GM12864 (cell line): ENCODE results near the gene LINC00632.

ENCODE experiments used
- DNase-seq: peaks from one replicate; pipeline ENCODE4 v3.0.0-alpha.2; 2011; ENCODE audit warnings: low read depth
- H3K4me3 ChIP-seq: 2 replicates; pipeline ENCODE4 v1.5.1; 2011; ENCODE audit warnings: mild to moderate bottlenecking, low read depth, low read length, control low read depth
- TF ChIP-seq, protein P1 (sequence below): IDR thresholded peaks from 2 replicates; pipeline ENCODE4 v1.5.1; 2011; ENCODE audit warnings: low read depth, mild to moderate bottlenecking, moderate library complexity, low read length, control low read depth, inconsistent platforms; ENCODE audit errors: missing control alignments

LINC00632 gene

GRCh38 chrX:140724309-140724708, 14.8 kb downstream of the LINC00632 start:
- TF ChIP-seq, protein P1, sequence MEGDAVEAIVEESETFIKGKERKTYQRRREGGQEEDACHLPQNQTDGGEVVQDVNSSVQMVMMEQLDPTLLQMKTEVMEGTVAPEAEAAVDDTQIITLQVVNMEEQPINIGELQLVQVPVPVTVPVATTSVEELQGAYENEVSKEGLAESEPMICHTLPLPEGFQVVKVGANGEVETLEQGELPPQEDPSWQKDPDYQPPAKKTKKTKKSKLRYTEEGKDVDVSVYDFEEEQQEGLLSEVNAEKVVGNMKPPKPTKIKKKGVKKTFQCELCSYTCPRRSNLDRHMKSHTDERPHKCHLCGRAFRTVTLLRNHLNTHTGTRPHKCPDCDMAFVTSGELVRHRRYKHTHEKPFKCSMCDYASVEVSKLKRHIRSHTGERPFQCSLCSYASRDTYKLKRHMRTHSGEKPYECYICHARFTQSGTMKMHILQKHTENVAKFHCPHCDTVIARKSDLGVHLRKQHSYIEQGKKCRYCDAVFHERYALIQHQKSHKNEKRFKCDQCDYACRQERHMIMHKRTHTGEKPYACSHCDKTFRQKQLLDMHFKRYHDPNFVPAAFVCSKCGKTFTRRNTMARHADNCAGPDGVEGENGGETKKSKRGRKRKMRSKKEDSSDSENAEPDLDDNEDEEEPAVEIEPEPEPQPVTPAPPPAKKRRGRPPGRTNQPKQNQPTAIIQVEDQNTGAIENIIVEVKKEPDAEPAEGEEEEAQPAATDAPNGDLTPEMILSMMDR: no peak
- H3K4me3 ChIP-seq: no peak overlapping the region
- DNase-seq: no peak

DNA sequence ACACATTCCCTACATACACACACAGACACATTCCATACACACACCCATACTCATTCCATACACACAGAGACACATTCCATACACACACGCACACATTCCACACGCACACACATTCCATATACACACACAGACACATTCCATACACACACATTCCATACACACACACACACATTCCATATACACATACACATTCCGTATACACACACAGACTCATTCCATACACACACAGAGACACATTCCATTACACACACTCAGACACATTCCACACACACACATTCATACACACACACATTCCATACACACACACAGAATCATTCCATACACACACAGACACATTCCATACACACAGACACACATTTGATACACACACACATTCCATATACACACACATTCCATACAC, 15.2 kb downstream of the LINC00632 start:
- H3K4me3 ChIP-seq: no peak overlapping the region
- DNase-seq: no peak
- TF ChIP-seq, protein P1: no peak

DNA sequence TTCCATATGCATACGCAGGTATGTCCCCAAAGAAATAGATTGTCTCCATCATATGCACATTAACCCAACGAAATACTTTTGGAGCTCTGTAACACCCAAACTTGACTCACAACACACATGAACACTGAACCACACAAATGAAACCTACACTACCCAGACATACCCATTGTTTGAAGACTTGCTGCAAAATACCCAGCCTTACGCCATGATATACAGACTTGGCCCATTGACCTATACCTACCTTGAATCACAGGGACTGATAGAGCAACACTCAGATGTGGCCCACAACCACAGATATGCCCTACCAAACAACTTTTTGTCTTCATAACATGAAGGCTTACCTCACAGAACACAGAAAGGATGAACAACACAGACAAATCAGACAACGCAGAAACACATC, 15.9 kb downstream of the LINC00632 start:
- no peak overlapping the region for H3K4me3 ChIP-seq
- DNase-seq: no peak
- TF ChIP-seq, protein P1: no peak

DNA sequence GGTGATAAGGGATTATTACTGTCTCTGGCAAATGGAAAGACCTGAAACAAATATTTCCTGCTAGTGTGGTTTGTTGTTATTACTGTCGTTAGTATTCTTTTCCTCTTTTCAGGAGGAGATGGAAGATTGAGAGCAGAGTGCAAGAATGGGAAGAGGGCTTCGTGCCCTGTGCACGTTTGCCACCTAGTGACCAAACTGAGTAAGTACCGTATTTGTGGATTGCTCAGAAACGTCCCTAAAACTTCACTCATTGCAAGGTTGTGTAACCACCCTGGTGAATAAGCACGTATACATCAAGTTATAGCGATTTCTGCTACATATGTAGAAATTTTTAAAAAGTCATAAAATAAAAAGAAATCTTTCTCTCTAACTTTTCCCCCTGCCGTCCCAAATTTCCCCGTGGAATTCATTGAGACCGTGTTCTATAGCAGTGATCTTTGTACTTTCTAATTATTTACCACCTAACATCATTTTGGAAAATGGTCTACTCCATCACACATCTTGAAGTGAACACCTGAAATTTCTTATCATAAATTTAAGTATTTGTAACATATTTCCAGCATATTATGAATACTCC, 24.3 kb downstream of the LINC00632 start:
- no peak for DNase-seq
- H3K4me3 ChIP-seq: no peak overlapping the region
- TF ChIP-seq, protein P1: peak; percentile 73

DNA sequence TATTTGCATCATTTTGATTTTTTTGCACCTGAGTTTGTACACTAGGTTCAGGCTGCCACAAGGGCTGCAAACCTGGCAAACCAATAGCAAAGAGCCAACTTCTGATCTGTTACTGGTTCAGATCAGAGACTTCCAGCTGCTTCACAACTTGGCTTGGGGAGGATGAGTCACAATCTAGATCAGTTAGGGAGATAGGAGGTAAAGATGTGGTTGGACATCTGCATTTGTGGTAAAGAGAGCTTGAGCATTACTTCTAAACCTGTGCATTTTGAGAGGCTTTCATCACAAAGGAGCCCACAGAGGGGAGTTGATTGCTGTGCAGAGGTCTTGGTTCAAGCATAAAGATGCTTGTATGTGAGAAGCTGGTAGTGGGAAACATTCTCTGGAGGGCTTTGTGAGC, 34.5 kb downstream of the LINC00632 start:
- H3K4me3 ChIP-seq: no peak overlapping the region
- TF ChIP-seq, protein P1: no peak
- DNase-seq: no peak

DNA sequence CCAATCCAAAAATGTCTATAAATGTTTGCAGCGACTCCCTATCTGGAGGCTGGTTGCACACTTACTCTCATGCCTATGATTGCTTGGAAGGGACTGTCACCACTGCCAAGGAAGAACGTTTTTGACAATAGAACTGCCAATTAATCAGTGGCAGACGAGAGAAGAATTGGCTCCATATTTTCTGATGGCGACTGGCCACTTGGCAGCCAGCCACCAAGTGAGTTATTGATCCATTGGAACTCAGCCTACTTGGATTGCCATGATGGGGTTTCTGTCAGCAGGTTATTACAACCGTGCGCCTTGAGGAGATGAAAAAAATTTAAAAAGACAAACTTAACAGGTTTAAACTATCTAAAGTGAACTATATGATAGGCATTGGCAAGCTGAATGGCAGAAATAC, 47.4 kb downstream of the LINC00632 start:
- DNase-seq: no peak
- no peak overlapping the region for H3K4me3 ChIP-seq
- TF ChIP-seq, protein P1: no peak

GRCh38 chrX:140762061-140762460, 52.5 kb downstream of the LINC00632 start:
- H3K4me3 ChIP-seq: no peak overlapping the region
- DNase-seq: no peak
- TF ChIP-seq, protein P1: peak; percentile 63
